NCI-H1417 (cell line): ENCODE measurements around the gene IKZF3.
"Not testable (repeated sequence)": the region's sequence is repeated elsewhere in the genome, so short reads cannot be mapped to it uniquely, and the experiment has no call there.

ENCODE experiments used
- DNase-seq, 3 experiments: peaks; one replicate each; lab custom pipeline; 2025; lab: John Stamatoyannopoulos, UW

Gene IKZF3

DNA sequence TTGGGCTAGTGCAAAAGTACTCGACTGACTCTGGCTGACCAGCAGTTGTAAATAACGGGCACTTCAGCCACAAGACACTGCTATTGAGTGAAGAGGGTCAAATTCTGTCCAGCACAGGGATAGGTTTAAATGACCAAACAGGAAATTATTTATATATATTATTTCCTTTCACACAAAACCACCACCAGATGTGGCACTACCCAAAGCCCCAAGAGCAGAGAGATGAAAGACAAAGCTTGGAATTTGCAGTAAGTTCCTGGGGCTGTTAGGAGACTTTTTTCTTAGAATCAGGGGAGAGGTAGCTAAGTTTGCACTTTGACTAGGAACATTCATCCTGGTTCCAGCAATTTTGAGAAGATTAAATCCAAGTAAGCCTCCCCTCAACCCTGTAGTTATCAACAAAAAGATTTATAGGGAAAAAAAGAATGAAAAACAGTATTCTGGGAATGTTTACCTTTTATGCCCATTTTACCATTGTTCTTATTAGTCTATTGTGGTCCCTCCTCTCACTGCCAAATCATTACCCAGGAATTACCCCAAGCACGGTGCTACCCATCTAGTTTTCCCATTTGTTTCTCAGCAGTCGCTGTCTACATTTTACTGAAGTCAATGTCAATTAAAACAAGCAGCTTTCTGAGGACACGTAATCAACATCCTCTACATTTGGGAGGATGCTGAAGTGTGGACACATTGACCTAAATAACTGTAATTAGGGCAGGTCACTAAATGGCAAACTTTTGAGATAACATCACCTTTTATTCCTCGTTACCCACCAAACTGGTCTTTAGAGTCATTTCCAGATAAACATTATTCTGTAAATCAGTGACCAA is 82.9 kb downstream of the IKZF3 start:
- DNase-seq = peak in 1 of 3 experiments; percentile 11

DNA sequence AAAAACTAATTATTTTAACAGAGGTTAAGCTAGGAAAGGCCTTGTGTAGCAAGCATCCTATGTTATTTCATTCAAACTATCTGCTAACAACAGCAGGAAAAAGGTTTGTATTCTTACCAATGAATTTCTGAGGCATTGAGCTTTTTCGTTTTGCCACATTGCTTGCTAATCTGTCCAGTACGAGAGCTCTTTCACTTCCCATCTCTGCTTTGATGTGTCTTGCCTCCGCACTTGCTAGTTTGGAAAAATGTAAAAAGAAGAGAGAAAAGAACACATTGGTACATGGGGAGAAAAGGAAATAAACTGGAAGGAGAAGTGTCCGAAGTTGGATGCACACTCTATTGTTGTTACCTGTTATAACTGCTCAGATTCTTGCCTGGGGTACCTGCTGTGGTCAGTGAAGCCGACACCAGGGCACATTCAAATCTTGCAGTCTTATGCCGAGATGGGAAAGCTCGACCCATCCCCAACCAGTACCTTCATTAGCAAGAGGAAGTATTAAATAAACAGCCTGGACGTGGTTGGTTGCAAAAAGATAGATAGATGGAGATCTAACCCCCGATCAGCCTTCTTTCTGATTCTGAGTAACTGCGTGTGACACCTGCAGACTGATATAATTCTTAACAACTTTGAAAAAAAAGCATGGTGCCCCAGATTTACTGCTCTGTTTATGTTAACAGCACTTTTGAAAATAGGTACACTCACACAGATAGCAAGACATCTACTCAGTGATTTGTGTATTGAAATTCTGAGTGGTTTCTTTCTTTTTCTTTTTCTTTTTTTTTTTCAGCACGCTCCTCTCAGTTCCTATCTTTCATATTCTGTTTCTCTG is 86.4 kb downstream of the IKZF3 start:
- DNase-seq = no peak

DNA sequence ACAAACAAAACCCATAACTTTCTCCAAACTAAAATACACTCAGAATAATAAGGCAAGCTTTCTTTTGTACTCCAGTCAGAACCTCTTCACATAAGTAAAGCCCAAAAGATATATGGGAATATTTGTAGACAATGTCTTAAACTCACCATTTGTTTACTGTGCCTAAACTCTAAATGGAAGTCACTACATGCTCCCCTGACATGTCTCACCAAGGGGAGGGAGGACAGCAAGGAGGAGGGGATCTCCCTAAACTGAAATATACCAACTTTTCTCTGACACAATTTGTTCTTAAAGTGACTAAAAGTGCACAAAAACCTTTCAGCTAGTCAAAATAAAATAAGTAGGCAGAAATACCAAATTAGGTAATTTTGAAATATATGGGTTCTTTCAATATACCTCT is 87.9 kb downstream of the IKZF3 start:
- no peak for DNase-seq

DNA sequence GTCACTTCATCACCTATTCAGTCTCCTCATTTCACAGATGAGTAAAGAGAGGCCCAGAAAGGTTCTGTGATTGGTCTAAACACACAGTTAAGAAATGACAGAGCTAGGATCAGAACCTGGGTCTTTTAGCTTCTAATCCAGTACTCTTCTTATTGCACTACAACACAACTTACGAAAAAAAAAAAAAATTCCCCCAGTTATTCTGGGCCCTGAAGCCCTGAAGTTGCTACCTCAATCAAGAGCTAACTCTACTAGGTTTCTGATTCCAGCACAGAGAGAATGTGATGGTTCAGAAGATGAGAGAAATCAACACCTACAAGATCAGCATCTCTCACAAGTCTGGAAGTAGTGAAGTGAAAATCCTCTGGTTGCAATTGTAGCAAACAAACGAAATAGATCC is 89.1 kb downstream of the IKZF3 start:
- DNase-seq = no peak

DNA sequence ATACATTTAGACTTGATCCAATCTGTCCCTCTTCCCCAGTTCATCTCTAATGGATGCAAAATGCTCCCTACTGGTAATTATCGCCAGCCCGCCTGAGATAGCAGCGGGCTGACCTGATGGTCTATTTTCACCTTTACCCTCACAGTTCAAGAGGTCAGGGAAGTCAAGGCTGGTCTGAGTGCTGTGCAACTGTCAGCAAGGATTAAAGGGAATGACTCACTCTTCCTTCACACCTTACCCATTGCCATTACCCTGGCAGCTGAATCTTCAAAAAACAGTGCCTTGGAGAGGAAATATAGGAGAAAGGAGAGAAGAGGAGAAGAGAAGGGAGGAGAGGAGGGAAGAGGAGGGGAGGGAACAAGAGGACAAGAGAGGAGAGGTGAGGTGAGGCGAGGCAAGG is 90.1 kb downstream of the IKZF3 start:
- no peak for DNase-seq

DNA sequence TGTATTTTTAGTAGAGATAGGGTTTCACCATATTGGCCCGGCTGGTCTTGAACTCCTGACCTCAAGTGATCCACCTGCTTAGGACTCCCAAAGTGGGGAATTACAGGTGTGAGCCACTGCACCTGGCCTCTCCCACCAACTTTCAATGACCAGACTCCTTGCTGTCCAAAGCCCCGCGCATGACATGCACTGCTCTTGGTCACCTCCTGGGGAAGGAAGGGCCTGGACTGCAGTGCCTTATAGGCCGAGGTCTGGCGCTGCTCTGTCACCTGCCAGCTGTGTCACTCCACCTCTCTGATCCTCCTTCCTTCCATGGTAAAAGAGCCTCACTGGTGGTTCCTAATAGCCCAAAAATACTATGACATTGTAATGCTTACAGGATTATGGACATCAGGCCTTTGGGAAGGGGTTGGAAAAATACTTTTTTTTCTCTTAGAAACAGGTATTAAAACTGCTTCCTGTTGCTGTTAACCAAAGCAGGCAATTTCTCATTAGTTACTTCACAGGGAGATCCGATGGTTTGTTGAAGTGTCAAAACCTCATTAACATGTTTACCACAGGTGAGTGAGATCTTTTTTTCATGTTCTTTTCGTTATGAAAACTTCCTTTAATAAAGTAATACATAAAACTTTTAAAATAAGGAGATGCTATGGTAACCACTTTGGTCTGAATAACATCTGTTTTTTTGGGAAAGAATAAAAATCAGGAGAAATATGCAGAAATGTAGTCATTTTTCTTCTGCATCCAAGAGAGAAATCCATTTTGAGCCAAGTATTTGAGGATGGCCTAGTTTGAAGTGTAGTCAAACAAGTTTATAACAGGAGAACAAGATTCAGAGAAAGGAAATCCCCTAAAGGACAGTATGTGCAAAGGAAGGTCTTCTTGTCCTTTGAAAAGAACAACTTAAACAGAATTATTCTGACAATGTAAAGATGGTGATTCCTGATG is 90.9 kb downstream of the IKZF3 start:
- DNase-seq = no peak

DNA sequence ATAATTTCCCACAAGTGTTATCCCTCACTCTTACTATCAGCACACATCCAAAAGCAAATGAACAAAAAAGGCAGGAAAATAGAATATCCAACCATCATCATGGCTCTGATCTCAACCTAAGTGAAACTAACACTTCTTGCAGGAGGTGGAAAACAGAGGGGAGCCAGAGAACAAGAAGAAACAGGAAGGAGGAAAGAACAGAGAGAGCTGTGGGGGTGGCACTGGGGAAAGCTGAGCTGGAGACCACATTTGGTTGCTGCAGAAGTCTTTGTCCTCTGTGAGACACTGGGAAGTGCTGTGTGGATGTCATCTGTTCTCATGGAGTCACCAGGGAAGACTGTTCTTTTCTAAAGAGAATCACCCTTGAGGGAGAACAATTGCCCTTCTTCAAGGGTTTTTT is 91.7 kb downstream of the IKZF3 start:
- no peak for DNase-seq

DNA sequence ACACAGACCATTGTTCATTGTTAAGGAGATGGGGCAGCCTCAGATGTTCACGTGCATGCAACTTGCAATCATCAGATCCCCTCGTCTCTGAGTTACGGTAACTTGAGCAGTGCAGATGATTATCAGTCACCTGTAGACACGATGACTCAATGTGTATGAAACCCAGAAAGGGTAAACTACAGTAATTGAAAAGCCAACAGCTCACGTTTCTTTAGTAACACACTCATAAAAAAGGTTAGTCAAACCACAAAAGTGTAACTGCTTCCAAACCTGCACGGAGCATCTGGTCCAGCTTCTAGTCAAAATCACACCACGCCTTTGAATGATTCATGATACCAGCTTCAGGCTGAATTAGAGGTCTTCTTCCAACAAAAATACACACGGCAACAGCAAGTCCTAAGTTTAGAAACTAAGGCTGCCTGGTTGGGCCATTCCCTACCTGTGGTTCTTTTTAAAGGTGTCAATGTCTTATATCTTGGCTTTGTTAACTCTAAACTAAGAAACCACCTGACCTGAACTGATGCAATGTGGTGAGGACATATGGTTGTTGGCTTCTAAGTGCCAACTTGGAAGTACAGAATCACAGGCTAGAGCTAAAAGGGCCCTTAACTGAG is 94.0 kb downstream of the IKZF3 start:
- DNase-seq = peak in 2 of 3 experiments; percentile 33 to 49

DNA sequence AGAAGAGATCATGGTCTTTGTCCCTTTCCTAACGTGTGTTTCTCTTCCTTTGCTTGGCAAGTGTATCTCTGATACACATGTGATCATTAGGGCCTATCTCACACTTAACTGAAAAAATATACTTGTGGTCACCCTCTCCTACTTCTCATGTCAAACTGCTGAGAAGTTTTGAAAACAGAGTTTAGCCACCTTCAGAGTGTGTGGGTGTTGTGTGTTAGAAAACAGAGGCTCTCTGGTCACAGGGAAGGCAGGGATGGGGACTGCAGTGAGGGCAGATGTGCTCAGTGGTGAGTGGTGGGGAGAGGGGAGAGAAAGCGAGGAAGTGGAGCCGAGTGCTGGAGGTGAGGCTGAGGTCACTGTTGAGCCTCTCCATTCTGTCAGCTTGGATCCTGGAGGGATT is 97.0 kb downstream of the IKZF3 start:
- no peak for DNase-seq

DNA sequence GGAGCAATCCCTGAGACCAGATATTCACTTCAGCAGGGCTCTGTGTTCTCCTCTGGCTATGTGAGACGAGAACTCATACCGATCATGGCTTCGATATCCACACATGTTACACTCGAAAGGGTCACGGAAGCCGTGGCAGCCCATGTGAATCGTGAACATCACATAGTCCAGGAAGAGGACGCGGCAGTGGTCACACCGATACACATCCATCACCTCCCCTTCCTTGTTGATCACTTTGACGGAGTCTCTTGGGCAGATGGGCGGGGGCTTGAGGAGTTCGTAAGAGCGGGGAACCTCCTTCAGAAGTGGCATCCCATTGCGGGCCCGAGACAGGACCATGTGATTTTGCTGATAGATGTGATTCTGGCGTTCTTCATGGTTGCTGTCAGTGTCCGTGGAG is 98.3 kb downstream of the IKZF3 start:
- DNase-seq = no peak

DNA sequence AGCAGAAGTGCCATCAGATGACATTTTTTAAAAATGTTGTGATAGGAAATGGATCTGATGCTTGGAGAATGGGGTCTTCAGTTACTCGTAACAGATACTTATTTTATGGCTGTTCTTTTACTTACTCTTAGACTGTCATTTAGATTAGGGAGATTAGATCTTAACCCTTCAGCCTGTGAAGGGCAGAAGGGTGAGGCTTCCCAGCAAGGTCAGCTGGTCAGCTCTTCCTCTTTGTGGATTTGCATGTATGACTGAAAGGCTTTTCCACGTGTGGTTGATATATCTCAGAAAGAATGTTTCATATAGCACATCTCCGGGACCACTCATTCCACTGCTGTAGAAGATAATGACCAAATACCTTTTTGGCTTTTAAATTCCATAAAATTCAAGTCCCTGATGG is 98.9 kb downstream of the IKZF3 start:
- DNase-seq = no peak

DNA sequence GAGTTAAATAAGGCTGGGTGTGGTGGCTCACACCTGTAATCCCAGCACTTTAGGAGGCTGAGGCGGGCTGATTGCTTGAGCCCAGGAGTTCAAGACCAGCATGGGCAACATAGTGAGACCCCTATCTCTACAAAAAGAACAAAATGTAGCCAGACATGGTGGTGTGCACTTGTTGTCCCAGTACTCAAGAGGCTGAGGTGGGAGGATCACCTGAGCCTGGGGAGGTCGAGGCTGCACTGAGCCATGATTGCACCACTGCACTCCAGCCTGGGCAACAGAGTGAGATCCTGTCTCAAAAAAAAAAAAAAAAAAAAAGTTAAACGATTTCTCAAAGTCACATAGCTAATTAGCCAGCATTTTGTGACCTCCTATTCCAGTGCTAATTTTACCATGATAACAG is 99.9 kb downstream of the IKZF3 start:
- DNase-seq = not testable (repeated sequence)

DNA sequence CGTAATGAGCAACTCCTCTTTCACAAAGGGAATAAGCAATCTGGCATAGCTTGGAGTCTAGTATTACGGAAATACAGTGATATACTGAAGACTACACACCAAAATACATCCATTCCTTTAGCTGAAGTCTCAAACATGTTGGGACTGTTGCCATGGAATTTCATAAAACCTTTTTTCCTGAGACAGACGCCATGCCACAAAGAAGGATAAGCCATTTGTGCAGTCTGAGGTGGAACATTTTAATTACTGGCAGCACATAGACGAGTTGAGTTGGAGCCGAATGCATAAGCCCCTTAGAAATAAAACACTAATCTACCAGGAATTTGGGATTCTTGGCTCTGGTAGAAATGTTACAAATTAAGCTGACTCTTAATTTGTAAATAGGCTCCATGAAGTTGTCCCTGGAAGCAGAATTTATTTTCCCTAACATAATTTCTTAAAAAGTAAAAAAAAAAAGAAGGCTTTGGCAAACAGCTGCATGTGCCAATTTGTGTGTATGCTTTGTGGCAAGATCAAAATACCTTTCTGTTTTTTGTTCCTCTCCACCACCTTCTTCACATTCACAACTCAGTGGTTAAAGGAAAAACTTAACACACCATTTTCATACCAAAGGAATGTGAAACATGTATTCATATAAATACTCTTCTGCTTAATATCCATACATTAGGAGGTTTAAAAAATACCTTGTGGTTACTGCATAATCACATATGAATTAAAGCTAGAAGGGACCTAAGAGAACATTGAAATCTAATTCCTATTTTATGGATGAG is 100.9 kb downstream of the IKZF3 start:
- DNase-seq = no peak

DNA sequence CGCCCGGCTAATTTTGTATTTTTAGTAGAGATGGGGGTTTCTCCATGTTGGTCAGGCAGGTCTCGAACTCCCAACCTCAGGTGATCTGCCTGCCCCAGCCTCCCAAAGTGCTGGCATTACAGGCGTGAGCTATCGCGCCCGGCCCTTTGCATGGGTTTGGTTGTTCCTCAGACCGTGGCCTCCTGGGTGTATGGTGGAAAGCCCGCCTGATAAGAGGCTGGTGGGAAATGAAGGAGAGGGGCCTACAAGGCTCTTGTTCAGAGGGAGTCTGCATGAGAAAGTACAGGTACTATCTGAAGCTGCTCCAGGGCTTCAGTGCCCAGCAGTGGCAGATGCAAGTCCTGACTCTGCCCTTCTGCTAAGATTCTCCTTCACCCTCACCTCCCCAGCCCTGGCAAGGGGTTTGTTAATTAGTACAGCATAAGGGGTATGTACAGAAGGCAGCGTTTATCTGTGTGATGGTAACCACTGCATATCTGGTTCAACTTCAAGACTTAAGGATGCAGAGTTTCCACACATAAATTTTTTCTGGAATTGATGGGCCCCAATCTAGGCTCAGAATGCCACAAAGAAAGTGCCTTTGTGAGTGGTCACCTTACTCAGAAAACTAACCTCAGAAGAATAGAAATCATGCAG is 102.1 kb downstream of the IKZF3 start:
- no peak for DNase-seq

DNA sequence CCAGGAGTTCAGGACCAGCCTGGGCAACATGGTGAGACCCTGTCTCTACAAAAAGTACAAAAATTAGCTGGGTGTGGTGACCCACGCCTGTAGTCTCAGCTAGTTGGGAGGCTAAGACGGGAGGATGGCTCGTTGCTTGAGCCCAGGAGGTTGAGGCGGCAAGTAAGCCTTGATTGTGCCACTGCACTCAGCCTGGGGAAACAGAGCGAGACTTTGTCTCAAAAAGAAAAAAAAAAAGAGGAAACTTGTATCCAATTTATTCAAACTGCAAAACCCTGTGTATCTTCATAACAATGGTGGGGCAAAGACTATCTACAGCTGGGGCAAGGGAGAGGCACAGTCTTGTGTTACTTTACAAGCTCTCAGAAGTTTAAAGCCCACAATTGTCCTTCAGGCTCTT is 104.9 kb downstream of the IKZF3 start:
- DNase-seq = no peak

DNA sequence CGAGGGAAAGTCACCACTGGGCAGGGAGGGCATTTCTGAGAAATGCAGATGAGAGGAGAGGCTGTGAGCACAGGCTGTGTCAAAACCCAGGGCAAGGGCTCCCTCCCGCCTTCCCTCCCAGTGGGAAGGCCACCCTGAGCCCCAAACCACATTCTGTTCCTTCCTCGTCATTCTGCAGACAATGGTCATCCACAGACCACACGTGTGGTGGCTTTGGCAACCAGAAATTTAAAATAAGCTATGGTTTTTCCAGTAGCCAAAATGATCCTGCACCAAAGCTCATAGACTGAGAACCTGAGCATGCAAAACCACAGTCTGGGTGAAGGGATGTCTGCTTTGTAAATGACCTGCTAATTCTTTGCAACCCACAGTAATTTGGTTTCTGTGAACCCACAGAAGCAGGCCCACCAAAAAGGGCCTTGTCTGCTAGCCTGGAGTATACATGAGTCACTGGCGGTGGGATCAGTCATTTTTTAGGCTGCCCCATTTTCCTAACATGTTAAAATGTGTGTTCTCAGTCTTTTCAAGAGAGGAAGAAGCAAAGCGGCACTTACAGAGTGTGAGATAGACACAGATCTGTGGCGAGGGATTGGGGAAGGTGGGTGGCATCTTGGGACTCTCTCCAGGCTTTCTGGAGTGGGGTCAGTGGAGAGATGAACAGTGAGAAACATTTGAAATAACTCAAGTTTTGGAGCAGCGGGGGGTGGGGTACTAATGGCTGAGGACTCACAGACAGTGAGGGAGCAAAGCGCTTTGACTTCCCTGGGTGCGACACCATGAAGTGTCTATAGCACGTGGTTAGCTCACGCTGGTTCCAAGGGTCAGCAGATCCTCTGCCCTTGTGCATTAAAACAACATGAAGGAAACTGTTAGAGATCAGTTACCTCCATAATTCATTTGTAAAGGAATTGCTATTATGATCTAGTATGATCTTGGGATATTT is 105.9 kb downstream of the IKZF3 start:
- DNase-seq = no peak

DNA sequence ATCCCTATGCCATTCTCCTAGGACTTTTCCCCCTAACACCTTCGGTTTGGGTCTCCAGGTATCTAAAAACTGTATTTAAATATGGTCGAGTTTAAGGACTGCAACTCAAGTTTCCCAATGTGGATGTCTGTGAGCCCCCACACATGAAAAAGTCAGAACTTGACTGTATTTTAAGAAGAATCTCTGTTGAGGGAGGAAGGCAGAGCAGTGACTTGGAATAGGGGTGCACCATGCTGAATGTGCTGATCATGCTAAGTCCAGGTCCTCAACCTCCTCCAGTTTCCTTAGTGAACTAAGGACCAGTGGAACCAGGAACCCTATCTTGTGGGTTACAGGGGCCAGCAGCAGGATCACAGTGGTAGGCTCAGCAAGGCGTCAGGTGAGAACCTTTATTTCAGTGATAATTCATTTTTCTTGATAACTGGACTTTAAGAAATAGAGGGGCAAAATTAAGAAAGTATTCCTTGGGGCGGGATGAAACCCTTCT is 106.9 kb downstream of the IKZF3 start:
- no peak for DNase-seq

DNA sequence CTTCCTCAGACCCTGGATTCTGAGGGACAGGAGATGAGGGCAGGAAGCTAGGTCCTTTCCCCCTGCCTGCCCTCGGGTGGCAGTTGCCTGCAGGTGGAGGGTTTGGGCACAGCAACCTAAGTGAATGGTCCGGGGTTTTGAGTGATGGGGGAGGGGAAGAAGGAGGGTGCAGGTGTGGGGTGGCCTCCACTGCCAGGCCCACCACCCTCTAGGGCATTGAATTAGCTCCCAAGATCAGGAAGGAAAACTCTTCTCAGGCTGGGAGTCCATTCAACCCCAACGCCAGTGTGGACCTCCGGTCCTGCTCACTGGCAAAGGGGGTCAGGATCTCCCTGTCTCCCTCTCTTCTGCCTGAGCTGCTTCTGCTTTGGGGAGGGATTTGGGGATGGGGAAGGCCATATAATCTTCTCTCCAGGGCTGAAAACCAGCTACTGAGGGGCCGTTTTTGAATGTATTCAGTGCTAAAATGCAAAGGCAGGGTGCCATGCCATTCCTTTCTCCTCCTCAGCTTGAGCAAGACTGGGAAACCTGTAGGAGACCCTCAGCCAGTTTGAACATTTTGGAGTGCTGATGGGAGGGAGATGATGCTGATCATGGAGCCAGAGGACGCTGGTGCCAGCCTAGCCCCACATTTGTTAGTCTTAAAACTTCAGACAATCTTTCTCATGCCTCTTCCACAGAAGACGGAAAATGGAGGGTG is 107.6 kb downstream of the IKZF3 start:
- DNase-seq = no peak
